ENCODE measurements around the gene ASTN1.

ASTN1 gene

DNA sequence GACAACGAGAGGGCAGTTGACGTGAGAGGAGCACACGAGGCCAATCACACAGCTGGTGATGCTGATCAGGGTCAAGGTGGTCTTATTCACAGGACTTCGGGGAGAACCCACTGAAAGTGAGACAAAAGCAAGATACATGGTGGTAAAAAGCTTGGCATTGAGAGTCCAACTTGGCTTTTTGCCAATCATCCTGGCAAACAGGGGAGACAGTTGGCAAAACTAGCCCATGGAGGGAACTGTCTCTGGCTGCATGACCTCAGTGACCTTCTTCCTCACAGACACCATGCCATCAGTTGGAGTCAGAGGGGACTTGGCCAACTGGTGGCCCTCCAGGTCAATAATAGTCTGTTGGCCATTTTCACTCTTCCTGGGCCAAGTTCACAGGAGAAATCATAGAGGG, 139.9 kb downstream of the ASTN1 start:
- DNase-seq = no peak

GRCh38 chr1:177023726-177024125, 140.8 kb downstream of the ASTN1 start:
- DNase-seq = no peak

- no peak for DNase-seq
These were observed 141.3 kb downstream of the ASTN1 start for GRCh38 chr1:177023249-177023648.

DNA sequence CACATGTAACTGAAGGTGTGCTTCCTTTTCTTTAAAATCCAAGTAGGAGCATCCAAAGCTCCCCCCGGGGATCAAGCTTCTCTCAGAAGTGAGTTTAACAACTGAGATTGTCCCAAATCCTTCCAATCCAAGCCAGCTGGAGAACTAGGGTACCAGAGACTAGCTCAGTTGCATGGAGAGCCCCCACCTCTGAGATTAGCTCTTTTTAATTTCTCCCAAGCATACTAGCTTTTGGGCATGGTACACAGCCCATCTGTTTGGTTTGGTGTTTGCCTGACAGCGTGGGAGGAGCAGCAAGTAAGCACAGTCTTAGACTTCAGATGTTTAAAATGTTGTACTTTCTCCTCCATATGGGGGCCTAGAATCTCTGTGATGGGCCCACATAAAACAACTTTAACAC, 142.8 kb downstream of the ASTN1 start:
- no peak for DNase-seq

- no peak for DNase-seq
These were observed 143.5 kb downstream of the ASTN1 start for GRCh38 chr1:177020851-177021589.

- no peak for DNase-seq
These were observed 147.1 kb downstream of the ASTN1 start for GRCh38 chr1:177017287-177017852.

GRCh38 chr1:177014325-177014724, 150.2 kb downstream of the ASTN1 start:
- DNase-seq = no peak

- DNase-seq = no peak
These were observed 152.1 kb downstream of the ASTN1 start for GRCh38 chr1:177012342-177012925.

DNA sequence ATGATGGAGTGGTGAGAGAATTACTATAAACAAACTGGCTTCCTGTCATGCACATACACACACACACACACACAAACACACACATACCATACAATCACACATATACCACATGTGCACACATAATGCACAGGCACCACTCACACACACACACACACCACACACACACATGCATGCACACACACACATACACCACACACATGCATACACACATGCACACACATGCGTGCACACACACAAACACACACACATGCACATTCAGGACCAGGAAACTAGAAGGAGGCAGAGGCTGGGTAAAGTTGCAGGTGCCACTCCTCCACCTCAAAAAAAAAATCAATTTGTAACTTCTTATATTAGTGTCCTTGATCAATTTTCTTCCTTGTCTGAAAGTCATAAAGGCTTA, 153.0 kb downstream of the ASTN1 start:
- DNase-seq = no peak

DNA sequence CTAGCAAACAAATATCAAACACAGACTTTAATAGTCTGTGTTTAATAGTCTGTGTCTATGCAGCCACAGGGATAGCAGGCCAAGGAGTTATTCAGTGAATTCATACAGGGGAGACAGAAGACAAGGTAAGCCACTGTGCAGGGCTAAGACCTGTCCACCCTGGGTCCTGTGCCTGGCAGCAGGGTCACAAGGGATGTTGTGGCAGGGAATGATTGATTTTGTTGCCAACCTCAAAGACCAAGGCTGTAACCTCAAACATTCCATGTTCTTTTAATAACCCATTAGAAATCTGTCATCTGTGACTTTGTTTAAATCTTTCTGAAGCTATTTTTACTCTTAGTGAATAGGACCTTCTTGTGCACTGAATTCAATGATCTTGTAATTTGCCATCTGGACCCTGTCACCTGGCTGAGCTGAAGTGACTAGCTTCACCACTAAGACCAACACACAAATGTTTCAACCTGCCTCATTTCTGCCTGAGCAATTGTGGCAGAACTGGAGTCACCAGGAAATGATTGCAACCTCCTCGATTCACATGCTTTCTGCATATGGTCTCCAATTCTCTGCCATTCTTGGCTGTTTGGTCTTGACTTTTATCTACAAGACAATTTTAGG, 154.2 kb downstream of the ASTN1 start:
- no peak for DNase-seq

DNA sequence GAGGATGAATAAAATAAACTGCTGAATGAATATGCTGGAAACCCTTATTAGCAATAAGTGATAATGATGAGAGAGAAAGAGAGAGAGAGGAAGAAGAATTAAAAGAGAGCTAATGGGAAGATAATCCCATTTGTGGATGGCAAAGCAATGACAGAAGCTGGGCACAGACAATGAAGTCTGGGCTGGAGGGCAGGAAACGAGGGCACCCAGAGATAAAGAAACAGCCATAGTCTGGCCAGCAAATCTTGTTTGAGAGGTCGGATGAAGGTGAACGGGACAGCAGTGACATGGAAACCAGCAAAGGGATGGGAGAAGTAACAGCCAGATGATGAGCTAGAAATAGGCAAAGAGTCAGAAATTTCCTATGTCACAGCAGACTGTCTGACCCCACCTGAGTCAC, 155.9 kb downstream of the ASTN1 start:
- no peak for DNase-seq

- no peak for DNase-seq
These were observed 156.9 kb downstream of the ASTN1 start for GRCh38 chr1:177007437-177008161.

DNA sequence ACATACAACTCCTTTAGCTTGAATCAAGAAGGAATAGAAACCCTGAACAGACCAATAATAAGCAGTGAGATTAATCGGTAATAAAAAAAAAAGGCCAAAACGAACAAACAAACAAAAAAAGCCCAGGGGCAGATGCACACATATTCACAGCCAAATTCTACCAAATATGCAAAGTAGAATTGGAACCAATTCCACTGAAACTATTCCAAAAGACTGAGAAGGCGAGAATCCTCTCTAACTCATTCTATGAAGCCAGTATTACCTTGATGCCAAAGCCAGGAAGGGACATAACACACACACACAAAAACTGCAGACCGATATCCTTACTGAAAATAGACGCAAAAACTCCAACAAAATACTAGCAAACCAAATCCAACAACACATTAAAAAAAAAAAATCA, 161.6 kb downstream of the ASTN1 start:
- no peak for DNase-seq

- no peak for DNase-seq
These were observed 163.0 kb downstream of the ASTN1 start for GRCh38 chr1:177001556-177001955.

- DNase-seq = no peak
These were observed 166.2 kb downstream of the ASTN1 start for GRCh38 chr1:176998183-176998795.

- no peak for DNase-seq
These were observed 167.9 kb downstream of the ASTN1 start for GRCh38 chr1:176996456-176997090.

DNA sequence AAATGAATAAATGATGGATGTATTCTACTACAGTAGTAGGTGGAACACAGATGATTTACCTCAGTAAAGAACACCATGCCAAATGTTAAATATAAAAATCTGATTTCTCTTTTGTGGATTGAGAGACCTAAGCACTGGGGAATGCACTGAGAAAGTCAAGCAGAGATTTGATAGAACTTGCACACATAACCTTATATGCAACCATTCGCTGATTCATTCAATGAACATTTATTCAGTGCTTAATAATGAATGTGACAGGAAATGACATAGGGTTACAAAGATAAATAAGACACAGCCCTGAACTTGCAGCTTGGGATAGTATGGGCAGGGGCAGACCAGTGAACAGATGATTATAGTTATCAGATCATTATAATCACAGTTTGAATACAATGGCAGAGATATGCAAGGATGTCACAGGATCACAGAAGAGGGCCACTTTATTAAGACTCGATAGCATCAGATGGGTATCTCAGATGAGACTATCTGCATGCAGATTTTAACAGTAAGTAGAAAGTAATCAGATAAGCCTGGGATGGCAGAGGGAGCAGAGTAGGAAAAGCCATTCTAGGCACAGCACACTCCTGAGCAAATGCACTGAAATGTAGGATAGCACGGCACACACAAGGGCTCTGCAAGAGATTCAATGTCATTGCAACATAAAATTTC, 169.4 kb downstream of the ASTN1 start:
- no peak for DNase-seq

DNA sequence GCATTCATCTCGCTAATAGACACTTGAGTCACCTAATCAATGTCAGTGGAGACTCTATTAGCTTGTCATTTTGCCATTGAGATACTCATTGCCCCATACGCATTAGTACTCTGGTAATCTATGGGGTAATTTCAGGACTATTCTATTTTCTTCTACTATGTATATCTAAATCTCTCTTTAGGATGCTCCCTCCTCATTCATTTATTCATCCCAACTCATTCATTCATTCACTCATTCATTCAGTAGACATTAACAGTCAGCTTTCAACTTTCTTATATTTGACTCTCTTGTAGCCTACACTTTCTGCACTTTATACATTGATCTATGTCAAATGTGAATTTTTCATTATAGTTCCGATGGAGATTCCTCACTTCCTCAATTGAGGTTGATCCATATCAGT, 170.9 kb downstream of the ASTN1 start:
- DNase-seq = no peak

GRCh38 chr1:176989754-176990153, 174.8 kb downstream of the ASTN1 start:
- DNase-seq = no peak

- DNase-seq = no peak
These were observed 175.5 kb downstream of the ASTN1 start for GRCh38 chr1:176989023-176989422.

DNA sequence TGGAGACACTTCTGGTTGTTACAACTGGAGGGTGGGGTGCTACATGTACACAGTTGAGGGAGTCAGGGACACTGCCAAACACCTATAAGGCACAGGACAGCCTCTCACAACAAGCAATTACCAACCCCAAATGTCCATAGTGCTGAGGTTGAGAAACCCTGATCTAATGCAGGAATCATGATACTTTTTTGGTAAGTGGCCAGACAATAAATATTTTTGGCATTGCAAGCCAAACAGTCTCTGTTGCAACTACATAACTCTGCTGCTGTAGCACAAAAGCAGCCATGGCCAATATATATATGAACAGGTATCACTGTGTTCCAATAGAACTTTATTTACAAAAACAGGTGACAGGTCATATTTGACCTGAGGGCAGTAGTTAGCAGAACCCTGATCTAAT, 177.5 kb downstream of the ASTN1 start:
- DNase-seq = no peak

GRCh38 chr1:176983731-176984130, 180.8 kb downstream of the ASTN1 start:
- no peak for DNase-seq
